Kidney (tissue), 14 donors: ENCODE data around the gene H2BK1. TPM values are rescaled to one million over a fixed set of nuclear protein-coding genes. Genes with fewer than 3 reads are reported as not detected.
A peak's percentile ranks its signal among the peaks of the same experiment; 100 is the strongest.

Experiments used
- DNase-seq, 5 donors: peaks; one replicate each; pipeline ENCODE4 v3.0.0-alpha.2; 2013 to 2020
- FAIRE-seq: peaks from 2 replicates; lab custom pipeline; 2012; peaks lifted over from hg19 to GRCh38; lab: Jason Lieb, UNC
- H3K27ac ChIP-seq, 2 donors: one replicate each; pipeline ENCODE4 v1.7.0; 2013; ENCODE audit warnings: low read depth in 2 of 2, low read length in 2 of 2, inconsistent platforms in 1 of 2
- H3K27me3 ChIP-seq: one replicate; pipeline ENCODE4 v1.7.1; 2013; ENCODE audit warnings: low read length, inconsistent platforms; ENCODE audit not compliant: control insufficient read depth, insufficient read depth
- H3K36me3 ChIP-seq, 3 donors: one replicate each; pipeline versions ENCODE4 v1.7.0 to v1.7.1; 2013; ENCODE audit warnings: low read length in 3 of 3, control low read depth in 1 of 3, inconsistent platforms in 1 of 3; ENCODE audit not compliant: insufficient read depth in 3 of 3, control insufficient read depth in 2 of 3
- H3K4me1 ChIP-seq, 3 donors: one replicate each; pipeline versions ENCODE4 v1.7.0 to v1.7.1; 2013; ENCODE audit warnings: low read length in 3 of 3, inconsistent platforms in 1 of 3, low read depth in 1 of 3; ENCODE audit not compliant: control insufficient read depth in 2 of 3, insufficient read depth in 2 of 3
- H3K4me3 ChIP-seq, 3 donors: one replicate each; pipeline versions ENCODE4 v1.7.0 to v1.8.1; 2013; ENCODE audit warnings: low read length in 3 of 3, control low read depth in 1 of 3, inconsistent platforms in 1 of 3
- H3K9ac ChIP-seq, 3 donors: one replicate each; pipeline versions ENCODE4 v1.7.0 to v1.7.1; 2013; ENCODE audit warnings: low read length in 3 of 3, control low read depth in 1 of 3, inconsistent platforms in 1 of 3
- H3K9me3 ChIP-seq, 3 donors: one replicate each; pipeline versions ENCODE4 v1.7.0 to v1.7.1; 2013; ENCODE audit warnings: low read length in 3 of 3, control low read depth in 1 of 3, inconsistent platforms in 1 of 3; ENCODE audit not compliant: control insufficient read depth in 2 of 3, insufficient read depth in 1 of 3
- intact Hi-C: fragments of 100-400 bp; cut with DNase I; formaldehyde crosslinking; loops from one replicate; pipeline ENCODE4 v1.11.1; 2022
- polyA plus RNA-seq: library from polyadenylated mRNA; stranded (reverse); fragments of 350-450 nt; fragmentation: Illumina TruSeq; extraction: RNeasy Lipid Tissue Mini Kit (QIAGEN cat#74804); gene quantifications from one replicate; pipeline ENCODE4 v1.2.3, GENCODE V29; 2014; ENCODE audit warnings: low read depth, low replicate concordance; ENCODE audit not compliant: insufficient read depth
- total RNA-seq: library from RNA; stranded (reverse); fragmentation: NEBNext Ultra II Directional; extraction: Animal tissue kit (Norgen Biotek cat#: 25700); gene quantifications from one replicate; pipeline ENCODE4 v1.2.1, GENCODE V29; 2021
- TF ChIP-seq, protein P1 (sequence below): IDR thresholded peaks from 3 replicates; pipeline ENCODE4 v1.5.1; 2012; ENCODE audit warnings: mild to moderate bottlenecking, moderate library complexity, borderline replicate concordance; ENCODE audit not compliant: insufficient read depth; ENCODE audit errors: extremely low read depth
- donor health status: control.
- donor health status: control.
- donor health status: control.
- donor health status: control.
- donor health status: control.
- donor health status: DM: yes; HTN: yes; CAD: no.
- donor health status: Normal renal cell carcinoma (clear cell type).

The H2BK1 gene
- total and polyA plus RNA-seq, 2 donors from 2014 or later = not detected

DNA sequence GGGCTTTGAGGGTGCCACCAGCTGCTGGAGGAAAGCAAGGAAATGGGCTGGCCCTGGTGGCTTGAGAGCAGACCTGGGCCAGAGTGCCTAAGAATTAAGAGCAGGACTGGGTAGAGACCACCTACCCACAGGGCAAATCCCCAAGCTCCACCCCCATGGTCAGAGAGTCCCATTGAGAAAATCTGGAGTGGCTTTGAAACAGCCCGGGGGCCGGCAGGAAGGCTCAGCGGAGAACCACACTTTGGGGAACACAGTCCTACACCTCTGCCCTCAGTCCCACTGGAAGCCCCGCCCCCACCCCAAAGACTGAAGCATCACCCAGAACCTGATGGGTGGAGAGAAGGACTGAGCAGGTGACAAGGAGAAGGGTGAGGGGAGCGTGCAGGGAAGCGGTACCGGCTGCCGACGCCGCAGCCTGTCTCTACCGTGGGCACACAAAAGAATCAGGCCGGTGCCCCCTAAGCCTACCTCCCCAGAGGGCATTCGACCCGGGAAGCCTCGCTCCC, 34.6 kb upstream of the H2BK1 start:
- Histone ChIP-seq H3K9me3 (no peaks in the 10 kb centered on the region), H3K4me1 (peaks cover 0 to 41% (median 12%) of the 10 kb centered on the region in 3 donors), H3K4me3 (peak overlapping the region in 1 of 3 donors; percentile 39), H3K36me3 (peaks cover 0 to 4% (median 2%) of the 10 kb centered on the region in 3 donors), H3K9ac (no peak overlapping the region), H3K27ac (no peak overlapping the region), H3K27me3 (no peaks in the 10 kb centered on the region)
- intact Hi-C loops = loop anchor here (10.0 kb wide), 1 partner anchor 60 kb away; no protein-coding TSS in a partner anchor
- TF ChIP-seq, protein P1, sequence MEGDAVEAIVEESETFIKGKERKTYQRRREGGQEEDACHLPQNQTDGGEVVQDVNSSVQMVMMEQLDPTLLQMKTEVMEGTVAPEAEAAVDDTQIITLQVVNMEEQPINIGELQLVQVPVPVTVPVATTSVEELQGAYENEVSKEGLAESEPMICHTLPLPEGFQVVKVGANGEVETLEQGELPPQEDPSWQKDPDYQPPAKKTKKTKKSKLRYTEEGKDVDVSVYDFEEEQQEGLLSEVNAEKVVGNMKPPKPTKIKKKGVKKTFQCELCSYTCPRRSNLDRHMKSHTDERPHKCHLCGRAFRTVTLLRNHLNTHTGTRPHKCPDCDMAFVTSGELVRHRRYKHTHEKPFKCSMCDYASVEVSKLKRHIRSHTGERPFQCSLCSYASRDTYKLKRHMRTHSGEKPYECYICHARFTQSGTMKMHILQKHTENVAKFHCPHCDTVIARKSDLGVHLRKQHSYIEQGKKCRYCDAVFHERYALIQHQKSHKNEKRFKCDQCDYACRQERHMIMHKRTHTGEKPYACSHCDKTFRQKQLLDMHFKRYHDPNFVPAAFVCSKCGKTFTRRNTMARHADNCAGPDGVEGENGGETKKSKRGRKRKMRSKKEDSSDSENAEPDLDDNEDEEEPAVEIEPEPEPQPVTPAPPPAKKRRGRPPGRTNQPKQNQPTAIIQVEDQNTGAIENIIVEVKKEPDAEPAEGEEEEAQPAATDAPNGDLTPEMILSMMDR = no peak
- peak in 3 of 5 donors; percentile 5 to 74 (median 73) for DNase-seq
- FAIRE-seq = no peak

DNA sequence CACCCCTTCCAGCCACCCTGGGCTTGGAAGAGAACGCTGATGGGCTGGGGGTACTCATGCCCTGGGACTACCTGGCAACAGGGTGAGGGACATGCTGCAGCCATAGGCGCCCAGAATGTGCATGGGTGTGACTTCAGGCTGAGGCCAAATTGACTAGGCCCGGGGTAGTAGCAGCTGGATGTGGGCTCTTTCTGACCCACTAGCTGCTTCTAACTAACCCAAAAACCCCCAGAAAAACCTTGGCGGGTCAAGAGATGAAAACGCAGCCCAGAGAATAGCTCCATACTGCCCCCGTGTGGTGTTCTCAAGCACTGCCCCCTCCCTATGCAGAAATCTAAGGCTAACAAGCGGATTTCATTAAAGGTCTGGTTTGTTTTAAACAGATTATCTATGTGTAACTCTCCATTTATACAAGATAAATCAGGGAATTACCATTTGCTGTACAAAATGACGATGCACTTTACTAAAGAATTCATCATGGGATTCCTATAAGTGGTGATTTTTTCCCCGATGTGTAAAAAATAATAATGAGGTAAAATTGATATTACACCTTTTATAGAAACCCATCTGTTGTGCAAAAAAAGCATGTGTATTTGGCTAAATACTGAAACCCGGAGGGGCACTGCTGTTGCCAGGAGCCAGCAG, 34.0 kb upstream of the H2BK1 start:
- H3K4me3 ChIP-seq = no peak overlapping the region
- H3K27me3 ChIP-seq = no peaks in the 10 kb centered on the region
- H3K9me3 ChIP-seq = no peaks in the 10 kb centered on the region
- H3K36me3 ChIP-seq = peaks cover 0 to 6% (median 2%) of the 10 kb centered on the region in 3 donors
- H3K27ac ChIP-seq = no peak overlapping the region
- peaks cover 0 to 37% (median 10%) of the 10 kb centered on the region in 3 donors for H3K4me1 ChIP-seq
- FAIRE-seq = peak; percentile 11
- intact Hi-C loops = loop anchor here (10.0 kb wide), 1 partner anchor 60 kb away; no protein-coding TSS in a partner anchor
- DNase-seq = peak; percentile 60 to 79 (median 66)
- TF ChIP-seq, protein P1 = peak; percentile 59
- no peak overlapping the region for H3K9ac ChIP-seq

DNA sequence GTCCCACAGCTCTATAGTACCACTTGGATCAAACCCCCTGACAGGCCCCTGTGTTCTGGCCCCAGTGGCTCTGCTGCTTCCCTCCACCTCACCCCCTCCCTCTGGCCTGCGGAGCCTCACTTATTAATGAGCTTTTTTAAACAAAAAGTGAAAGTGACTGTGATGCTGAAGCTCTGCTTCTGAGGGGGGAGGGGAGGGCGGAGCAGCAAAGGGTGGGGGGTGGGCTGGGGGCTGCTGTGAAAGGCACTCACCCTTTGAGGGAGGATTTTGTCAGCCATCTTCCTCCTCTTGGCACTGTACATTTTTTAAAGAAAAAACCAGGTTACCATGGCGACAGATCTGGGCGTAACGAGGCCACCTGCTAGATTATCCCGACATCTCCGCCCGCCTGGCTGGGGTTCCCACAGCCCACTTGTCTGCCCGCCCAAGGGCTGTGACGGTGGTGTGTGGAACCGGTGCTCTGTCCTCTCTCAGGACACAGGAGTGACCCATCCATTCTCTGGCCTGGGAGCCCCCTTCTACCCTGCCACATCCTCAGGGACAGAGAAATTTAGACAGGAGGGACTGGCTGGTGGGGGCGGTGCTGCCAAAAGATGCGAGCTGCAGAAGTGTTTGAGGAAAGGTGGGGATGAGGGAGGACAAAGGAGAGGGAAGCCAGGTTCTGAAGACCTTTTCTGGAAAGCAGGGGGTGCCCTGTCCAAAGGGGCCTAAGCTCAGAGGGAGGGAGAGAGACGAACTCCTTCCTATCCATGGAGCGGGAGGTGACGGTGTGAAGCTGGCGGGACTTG, 33.3 kb upstream of the H2BK1 start:
- H3K4me3 ChIP-seq = no peak overlapping the region

More for the DNA sequence above, 33.3 kb upstream of the H2BK1 start:
- Histone ChIP-seq H3K36me3 (peaks cover 0 to 11% (median 2%) of the 10 kb centered on the region in 3 donors), H3K4me1 (peaks cover 0 to 32% (median 10%) of the 10 kb centered on the region in 3 donors), H3K27me3 (no peaks in the 10 kb centered on the region), H3K9me3 (no peaks in the 10 kb centered on the region), H3K27ac (no peak overlapping the region), H3K9ac (no peak overlapping the region)
- FAIRE-seq (no peak), DNase-seq (peak in 3 of 5 donors; percentile 24 to 62 (median 37))
- TF ChIP-seq, protein P1 = no peak
- intact Hi-C loops = loop anchor here (10.0 kb wide), 1 partner anchor 61 kb away; no protein-coding TSS in a partner anchor
